ENCODE results near the gene MACROD2. TPM values are rescaled to one million over a fixed set of nuclear protein-coding genes. Genes with fewer than 3 reads are reported as not detected.

The MACROD2 gene
- total and polyA plus RNA-seq, 4 donors = 0.66 to 10.5 (median 3.3) TPM

DNA sequence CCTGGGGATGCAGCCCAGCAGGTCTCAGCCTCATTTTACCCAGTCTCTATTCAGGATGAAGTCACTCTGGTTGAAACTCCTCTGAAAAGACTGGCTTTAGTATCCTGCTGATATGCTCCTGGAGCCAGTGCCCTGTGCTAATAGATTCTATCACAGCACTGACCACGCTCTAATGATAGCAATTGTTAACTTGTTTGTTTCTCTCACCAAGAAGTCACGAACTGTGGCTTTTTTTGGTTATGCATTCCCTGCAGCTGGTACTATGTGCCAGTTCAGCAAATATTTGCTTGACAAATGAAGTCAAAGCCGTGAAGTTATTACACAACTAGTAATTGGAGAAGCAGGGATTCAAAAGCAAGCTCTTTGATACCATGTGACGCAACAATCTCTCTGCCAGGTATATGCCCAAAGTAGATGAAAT lies 1823.3 kb downstream of the MACROD2 start:
- no peaks in the 10 kb centered on the region for H3K27me3 ChIP-seq (ENCODE audit: control insufficient read depth in 4 of 4, insufficient read depth in 4 of 4, low read length in 3 of 4)
- DNase-seq (ENCODE audit: low spot score) = no peak
- H3K4me1 ChIP-seq (ENCODE audit: control insufficient read depth in 4 of 4, insufficient read depth in 4 of 4, low read length in 3 of 4) = peaks cover 3 to 22% (median 16%) of the 10 kb centered on the region in 4 donors
- H3K4me3 ChIP-seq (ENCODE audit: low read depth in 1 of 3, low read length in 3 of 3) = no peak overlapping the region
- 28% methylated on average over 4 of the region's 4 CpGs for WGBS
- no peaks in the 10 kb centered on the region for H3K36me3 ChIP-seq (ENCODE audit: control insufficient read depth in 4 of 4, insufficient read depth in 3 of 4, low read depth in 1 of 4, low read length in 3 of 4)
- no peaks in the 10 kb centered on the region for H3K9me3 ChIP-seq (ENCODE audit: control insufficient read depth in 4 of 4, low read length in 3 of 4)
- H3K27ac ChIP-seq (ENCODE audit: low read depth in 1 of 2, low read length in 2 of 2) = no peak overlapping the region
- TF ChIP-seq, protein P1, sequence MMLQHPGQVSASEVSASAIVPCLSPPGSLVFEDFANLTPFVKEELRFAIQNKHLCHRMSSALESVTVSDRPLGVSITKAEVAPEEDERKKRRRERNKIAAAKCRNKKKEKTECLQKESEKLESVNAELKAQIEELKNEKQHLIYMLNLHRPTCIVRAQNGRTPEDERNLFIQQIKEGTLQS (IDR thresholded peaks at IDR 0.05) = no peak
- TF ChIP-seq RXRA (IDR thresholded peaks at IDR 0.05) (peak in 1 of 2 donors; percentile 83), TAF1 (conservative IDR thresholded peaks at IDR 0.05) (no peak), SP1 (IDR thresholded peaks at IDR 0.05) (no peak), NR2F2 (IDR thresholded peaks at IDR 0.05) (no peak), JUND (IDR thresholded peaks at IDR 0.05) (peak in 1 of 2 donors; percentile 71), YY1 (IDR thresholded peaks at IDR 0.05) (peak; percentile 72), GABPA (IDR thresholded peaks at IDR 0.05 in 1 of 2, conservative IDR thresholded peaks at IDR 0.05 in 1 of 2) (peak in 1 of 2 donors; percentile 19), RAD21 (IDR thresholded peaks at IDR 0.05) (peak in 1 of 2 donors; percentile 34), HNF4G (IDR thresholded peaks at IDR 0.05) (no peak), EGR1 (IDR thresholded peaks at IDR 0.05; ENCODE audit: low read depth in 2 of 2) (no peak), HNF4A (conservative IDR thresholded peaks at IDR 0.05) (peak in 1 of 2 donors; percentile 71), FOXA1 (IDR thresholded peaks at IDR 0.05) (no peak), FOXA2 (IDR thresholded peaks at IDR 0.05) (peak; percentile 65)
- TF ChIP-seq, protein P2, sequence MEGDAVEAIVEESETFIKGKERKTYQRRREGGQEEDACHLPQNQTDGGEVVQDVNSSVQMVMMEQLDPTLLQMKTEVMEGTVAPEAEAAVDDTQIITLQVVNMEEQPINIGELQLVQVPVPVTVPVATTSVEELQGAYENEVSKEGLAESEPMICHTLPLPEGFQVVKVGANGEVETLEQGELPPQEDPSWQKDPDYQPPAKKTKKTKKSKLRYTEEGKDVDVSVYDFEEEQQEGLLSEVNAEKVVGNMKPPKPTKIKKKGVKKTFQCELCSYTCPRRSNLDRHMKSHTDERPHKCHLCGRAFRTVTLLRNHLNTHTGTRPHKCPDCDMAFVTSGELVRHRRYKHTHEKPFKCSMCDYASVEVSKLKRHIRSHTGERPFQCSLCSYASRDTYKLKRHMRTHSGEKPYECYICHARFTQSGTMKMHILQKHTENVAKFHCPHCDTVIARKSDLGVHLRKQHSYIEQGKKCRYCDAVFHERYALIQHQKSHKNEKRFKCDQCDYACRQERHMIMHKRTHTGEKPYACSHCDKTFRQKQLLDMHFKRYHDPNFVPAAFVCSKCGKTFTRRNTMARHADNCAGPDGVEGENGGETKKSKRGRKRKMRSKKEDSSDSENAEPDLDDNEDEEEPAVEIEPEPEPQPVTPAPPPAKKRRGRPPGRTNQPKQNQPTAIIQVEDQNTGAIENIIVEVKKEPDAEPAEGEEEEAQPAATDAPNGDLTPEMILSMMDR (IDR thresholded peaks at IDR 0.05; ENCODE audit: low read depth, low read length, missing input control) = no peak
- TF ChIP-seq, protein P3, sequence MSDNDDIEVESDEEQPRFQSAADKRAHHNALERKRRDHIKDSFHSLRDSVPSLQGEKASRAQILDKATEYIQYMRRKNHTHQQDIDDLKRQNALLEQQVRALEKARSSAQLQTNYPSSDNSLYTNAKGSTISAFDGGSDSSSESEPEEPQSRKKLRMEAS (IDR thresholded peaks at IDR 0.05) = peak; percentile 54
- TF ChIP-seq, protein P4, sequence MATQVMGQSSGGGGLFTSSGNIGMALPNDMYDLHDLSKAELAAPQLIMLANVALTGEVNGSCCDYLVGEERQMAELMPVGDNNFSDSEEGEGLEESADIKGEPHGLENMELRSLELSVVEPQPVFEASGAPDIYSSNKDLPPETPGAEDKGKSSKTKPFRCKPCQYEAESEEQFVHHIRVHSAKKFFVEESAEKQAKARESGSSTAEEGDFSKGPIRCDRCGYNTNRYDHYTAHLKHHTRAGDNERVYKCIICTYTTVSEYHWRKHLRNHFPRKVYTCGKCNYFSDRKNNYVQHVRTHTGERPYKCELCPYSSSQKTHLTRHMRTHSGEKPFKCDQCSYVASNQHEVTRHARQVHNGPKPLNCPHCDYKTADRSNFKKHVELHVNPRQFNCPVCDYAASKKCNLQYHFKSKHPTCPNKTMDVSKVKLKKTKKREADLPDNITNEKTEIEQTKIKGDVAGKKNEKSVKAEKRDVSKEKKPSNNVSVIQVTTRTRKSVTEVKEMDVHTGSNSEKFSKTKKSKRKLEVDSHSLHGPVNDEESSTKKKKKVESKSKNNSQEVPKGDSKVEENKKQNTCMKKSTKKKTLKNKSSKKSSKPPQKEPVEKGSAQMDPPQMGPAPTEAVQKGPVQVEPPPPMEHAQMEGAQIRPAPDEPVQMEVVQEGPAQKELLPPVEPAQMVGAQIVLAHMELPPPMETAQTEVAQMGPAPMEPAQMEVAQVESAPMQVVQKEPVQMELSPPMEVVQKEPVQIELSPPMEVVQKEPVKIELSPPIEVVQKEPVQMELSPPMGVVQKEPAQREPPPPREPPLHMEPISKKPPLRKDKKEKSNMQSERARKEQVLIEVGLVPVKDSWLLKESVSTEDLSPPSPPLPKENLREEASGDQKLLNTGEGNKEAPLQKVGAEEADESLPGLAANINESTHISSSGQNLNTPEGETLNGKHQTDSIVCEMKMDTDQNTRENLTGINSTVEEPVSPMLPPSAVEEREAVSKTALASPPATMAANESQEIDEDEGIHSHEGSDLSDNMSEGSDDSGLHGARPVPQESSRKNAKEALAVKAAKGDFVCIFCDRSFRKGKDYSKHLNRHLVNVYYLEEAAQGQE (IDR thresholded peaks at IDR 0.05) = peak; percentile 54
- TF ChIP-seq, protein P5, sequence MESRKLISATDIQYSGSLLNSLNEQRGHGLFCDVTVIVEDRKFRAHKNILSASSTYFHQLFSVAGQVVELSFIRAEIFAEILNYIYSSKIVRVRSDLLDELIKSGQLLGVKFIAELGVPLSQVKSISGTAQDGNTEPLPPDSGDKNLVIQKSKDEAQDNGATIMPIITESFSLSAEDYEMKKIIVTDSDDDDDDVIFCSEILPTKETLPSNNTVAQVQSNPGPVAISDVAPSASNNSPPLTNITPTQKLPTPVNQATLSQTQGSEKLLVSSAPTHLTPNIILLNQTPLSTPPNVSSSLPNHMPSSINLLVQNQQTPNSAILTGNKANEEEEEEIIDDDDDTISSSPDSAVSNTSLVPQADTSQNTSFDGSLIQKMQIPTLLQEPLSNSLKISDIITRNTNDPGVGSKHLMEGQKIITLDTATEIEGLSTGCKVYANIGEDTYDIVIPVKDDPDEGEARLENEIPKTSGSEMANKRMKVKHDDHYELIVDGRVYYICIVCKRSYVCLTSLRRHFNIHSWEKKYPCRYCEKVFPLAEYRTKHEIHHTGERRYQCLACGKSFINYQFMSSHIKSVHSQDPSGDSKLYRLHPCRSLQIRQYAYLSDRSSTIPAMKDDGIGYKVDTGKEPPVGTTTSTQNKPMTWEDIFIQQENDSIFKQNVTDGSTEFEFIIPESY (IDR thresholded peaks at IDR 0.05) = peak; percentile 64
- H3K9ac ChIP-seq (ENCODE audit: low read depth in 1 of 2, low read length in 2 of 2) = no peak overlapping the region

Measured in liver (tissue), 9 donors.